Measurements from ENCODE around the gene ZSCAN29. TPM values are rescaled to one million over a fixed set of nuclear protein-coding genes. Genes with fewer than 3 reads are reported as not detected.

ZSCAN29 gene
- total RNA-seq, 1 experiment from 2014 or later, result 36.3 TPM

DNA sequence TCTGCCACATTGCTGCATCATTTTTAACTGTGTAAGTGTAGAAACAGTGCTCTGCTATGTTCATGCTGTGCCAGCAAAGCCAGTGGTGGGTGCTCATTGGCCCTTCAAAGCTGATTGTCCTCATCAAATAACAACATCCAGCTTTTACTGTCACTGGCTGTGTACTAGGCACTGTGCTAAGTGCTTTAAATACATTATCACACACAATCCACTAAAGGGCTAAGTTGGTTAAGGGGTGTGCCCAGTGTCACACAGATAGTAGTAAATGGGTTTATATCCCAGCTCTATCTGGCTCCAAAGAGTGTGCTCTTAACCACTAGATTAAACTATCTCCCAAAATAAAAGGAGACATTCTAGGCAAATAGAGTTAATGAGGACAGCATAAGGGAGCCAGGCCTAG is 7.8 kb upstream of the ZSCAN29 start:
- CTCF ChIA-PET, result no interaction called here
- no peaks in the 10 kb centered on the region for H3K27me3 ChIP-seq (ENCODE audit: insufficient read depth, low read depth)
- intact Hi-C loops (cut with micrococcal nuclease; ENCODE audit: unreplicated experiment), result no loop called here
- no peak overlapping the region for H3K27ac ChIP-seq
- no peaks in the 10 kb centered on the region for H3K9me3 ChIP-seq (ENCODE audit: insufficient read depth, low read depth)
- no peaks in the 10 kb centered on the region for H3K79me2 ChIP-seq (ENCODE audit: low read depth)
- no peaks in the 10 kb centered on the region for H4K20me1 ChIP-seq (ENCODE audit: insufficient read depth)
- no peak for TF ChIP-seq EZH2 (IDR thresholded peaks at IDR 0.05; ENCODE audit: low read depth)
- TF ChIP-seq, protein P1, sequence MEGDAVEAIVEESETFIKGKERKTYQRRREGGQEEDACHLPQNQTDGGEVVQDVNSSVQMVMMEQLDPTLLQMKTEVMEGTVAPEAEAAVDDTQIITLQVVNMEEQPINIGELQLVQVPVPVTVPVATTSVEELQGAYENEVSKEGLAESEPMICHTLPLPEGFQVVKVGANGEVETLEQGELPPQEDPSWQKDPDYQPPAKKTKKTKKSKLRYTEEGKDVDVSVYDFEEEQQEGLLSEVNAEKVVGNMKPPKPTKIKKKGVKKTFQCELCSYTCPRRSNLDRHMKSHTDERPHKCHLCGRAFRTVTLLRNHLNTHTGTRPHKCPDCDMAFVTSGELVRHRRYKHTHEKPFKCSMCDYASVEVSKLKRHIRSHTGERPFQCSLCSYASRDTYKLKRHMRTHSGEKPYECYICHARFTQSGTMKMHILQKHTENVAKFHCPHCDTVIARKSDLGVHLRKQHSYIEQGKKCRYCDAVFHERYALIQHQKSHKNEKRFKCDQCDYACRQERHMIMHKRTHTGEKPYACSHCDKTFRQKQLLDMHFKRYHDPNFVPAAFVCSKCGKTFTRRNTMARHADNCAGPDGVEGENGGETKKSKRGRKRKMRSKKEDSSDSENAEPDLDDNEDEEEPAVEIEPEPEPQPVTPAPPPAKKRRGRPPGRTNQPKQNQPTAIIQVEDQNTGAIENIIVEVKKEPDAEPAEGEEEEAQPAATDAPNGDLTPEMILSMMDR (conservative IDR thresholded peaks at IDR 0.05), result no peak
- no peak for DNase-seq
- no TSS peak for BruUV-seq (replicated peaks)
- no peaks in the 10 kb centered on the region for H3K9me2 ChIP-seq (ENCODE audit: insufficient read depth)
- no peaks in the 10 kb centered on the region for H3F3A ChIP-seq (ENCODE audit: insufficient read depth, low read depth)
- H3K4me3 ChIP-seq, result no peak overlapping the region
- no peaks in the 10 kb centered on the region for H3K4me1 ChIP-seq (replicated peaks; ENCODE audit: insufficient read depth)
- no peak overlapping the region for H3K4me2 ChIP-seq
- POLR2A ChIA-PET (ENCODE audit: unreplicated experiment), result no interaction called here
- H3K36me3 ChIP-seq (ENCODE audit: low read depth), result peaks cover 11% of the 10 kb centered on the region
- H2AFZ ChIP-seq, result no peak overlapping the region

DNA sequence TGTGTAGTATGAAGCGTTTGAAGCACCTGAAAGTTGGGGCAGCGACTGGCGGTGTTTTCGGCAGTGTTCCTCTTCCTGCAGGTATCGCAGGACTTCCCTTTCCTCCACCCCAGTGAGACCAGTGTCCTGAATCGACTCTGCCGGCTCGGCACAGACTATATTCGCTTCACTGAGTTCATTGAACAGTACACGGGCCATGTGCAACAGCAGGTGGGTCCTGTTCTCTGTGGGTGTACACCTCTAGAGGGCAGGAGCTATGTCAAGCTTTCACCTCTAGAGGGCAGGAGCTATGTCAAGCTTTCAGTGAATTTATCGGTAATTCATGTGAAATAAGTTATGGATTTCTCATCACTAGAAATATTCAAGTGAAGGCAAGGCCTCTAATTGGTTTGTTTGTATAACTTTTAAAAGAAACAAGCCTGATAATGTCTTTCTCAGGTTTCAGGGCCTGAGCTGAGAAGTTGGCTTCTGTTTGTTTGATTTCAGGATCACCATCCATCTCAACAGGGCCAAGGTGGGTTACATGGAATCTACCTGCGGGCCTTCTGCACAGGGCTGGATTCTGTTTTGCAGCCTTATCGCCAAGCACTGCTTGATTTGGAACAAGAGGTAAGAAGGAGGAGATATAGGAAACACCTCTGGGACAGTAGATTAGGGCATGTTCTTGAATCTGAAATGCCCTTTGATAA is 5.3 kb upstream of the ZSCAN29 start:
- H3F3A ChIP-seq (ENCODE audit: insufficient read depth, low read depth), result no peaks in the 10 kb centered on the region
- CTCF ChIA-PET, result interaction anchor here (0.6 kb wide), 1 partner anchor 534 kb away, joined by 15 read pairs; no protein-coding TSS in a partner anchor
- no peak for DNase-seq

DNA sequence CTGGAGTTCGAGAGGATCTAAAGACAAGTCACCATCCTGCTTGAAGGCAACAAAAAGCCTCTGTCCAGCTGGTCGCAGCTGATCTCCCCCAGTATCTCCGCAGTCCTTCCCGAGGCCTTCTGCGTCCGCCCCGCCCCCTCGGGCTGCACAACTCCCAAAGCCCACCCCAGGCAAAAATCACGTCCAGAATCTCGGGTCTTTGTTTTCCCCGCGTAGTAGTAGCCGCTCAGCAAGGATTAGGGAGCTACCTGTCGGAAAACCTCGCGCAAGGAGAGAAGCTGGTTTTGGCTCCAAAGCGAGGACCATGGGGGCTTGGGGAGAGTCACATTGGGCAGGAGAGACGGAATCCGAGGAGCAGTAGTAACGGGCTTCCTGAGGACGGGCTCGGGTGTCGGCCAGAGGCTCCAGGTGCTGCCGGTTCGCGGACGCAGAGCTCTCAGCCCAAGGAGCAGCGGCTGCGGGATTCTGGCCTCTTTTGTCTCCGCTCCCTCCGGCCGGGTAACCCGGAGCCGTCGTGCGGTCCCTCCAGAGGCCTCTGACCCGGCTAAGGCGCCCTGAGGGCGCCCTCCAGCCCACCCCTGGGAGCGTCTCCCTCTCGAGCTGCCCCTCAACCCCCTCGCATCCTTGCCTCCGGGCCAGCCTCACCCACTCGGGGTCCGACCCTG is 401 bp downstream of the ZSCAN29 start:
- peaks cover 20% of the 10 kb centered on the region for H3K4me1 ChIP-seq (replicated peaks; ENCODE audit: insufficient read depth)
- H3K4me3 ChIP-seq, result peak overlapping the region; percentile 59
- no peaks in the 10 kb centered on the region for H3K9me2 ChIP-seq (ENCODE audit: insufficient read depth)
- BruUV-seq (replicated peaks), result no TSS peak
- H3K27me3 ChIP-seq (ENCODE audit: insufficient read depth, low read depth), result no peaks in the 10 kb centered on the region
- ChIA-PET POLR2A (ENCODE audit: unreplicated experiment) (interaction anchor here (0.6 to 0.7 kb wide), 4 partner anchors 62 to 860 kb away, joined by 3 to 5 read pairs (median 4); no protein-coding TSS in a partner anchor), CTCF (no interaction called here)
- H3K36me3 ChIP-seq (ENCODE audit: low read depth), result peaks cover 13% of the 10 kb centered on the region; the same call in 1 of the 2 replicates
- peaks cover 41% of the 10 kb centered on the region for H3K79me2 ChIP-seq (ENCODE audit: low read depth)
- H3K4me2 ChIP-seq, result peak overlapping the region; percentile 91
- H3F3A ChIP-seq (ENCODE audit: insufficient read depth, low read depth), result no peaks in the 10 kb centered on the region
- no peak for TF ChIP-seq EZH2 (IDR thresholded peaks at IDR 0.05; ENCODE audit: low read depth)
- TF ChIP-seq, protein P1 (conservative IDR thresholded peaks at IDR 0.05), result no peak
- H3K9me3 ChIP-seq (ENCODE audit: insufficient read depth, low read depth), result no peaks in the 10 kb centered on the region
- H2AFZ ChIP-seq, result peak overlapping the region; percentile 96
- intact Hi-C loops (cut with micrococcal nuclease; ENCODE audit: unreplicated experiment), result no loop called here
- H3K27ac ChIP-seq, result no peak overlapping the region
- no peak for DNase-seq
- H4K20me1 ChIP-seq (ENCODE audit: insufficient read depth), result no peaks in the 10 kb centered on the region

More for the DNA sequence above, 5.3 kb upstream of the ZSCAN29 start:
- POLR2A ChIA-PET (ENCODE audit: unreplicated experiment), result interaction anchor here (0.6 kb wide), 1 partner anchor 212 kb away, joined by 7 read pairs; no protein-coding TSS in a partner anchor
- Histone ChIP-seq H3K4me1 (replicated peaks; ENCODE audit: insufficient read depth) (peaks cover 9% of the 10 kb centered on the region), H3K4me3 (no peak overlapping the region), H3K9me3 (ENCODE audit: insufficient read depth, low read depth) (no peaks in the 10 kb centered on the region), H2AFZ (no peak overlapping the region), H4K20me1 (ENCODE audit: insufficient read depth) (no peaks in the 10 kb centered on the region), H3K4me2 (no peak overlapping the region), H3K27me3 (ENCODE audit: insufficient read depth, low read depth) (no peaks in the 10 kb centered on the region), H3K79me2 (ENCODE audit: low read depth) (peaks cover 20% of the 10 kb centered on the region), H3K27ac (no peak overlapping the region), H3K9me2 (ENCODE audit: insufficient read depth) (no peaks in the 10 kb centered on the region), H3K36me3 (ENCODE audit: low read depth) (peaks cover 11% of the 10 kb centered on the region)
- no TSS peak for BruUV-seq (replicated peaks)
- TF ChIP-seq, protein P1 (conservative IDR thresholded peaks at IDR 0.05), result peak; percentile 74
- TF ChIP-seq EZH2 (IDR thresholded peaks at IDR 0.05; ENCODE audit: low read depth), result no peak
- intact Hi-C loops (cut with micrococcal nuclease; ENCODE audit: unreplicated experiment), result no loop called here

All from PC-9 (cell line).